Astrocyte of the cerebellum (primary cell): ENCODE data around the gene SVEP1.
"Not testable (repeated sequence)": the region's sequence is repeated elsewhere in the genome, so short reads cannot be mapped to it uniquely, and the experiment has no call there.

Experiments used
- DNase-seq: peaks from one replicate; pipeline ENCODE4 v3.0.0-alpha.2; 2011; ENCODE audit warnings: low read depth
- H3K4me3 ChIP-seq: 2 replicates; pipeline ENCODE4 v1.5.1; 2011; ENCODE audit warnings: mild to moderate bottlenecking, low read depth, low read length, moderate library complexity
- in situ Hi-C: cut with HindIII; loops from 2 replicates; pipeline ENCODE4 v1.10.0; 2017; ENCODE audit warnings: low sequenced_read_pairs
- TF ChIP-seq, protein P1 (sequence below): IDR thresholded peaks from 2 replicates; pipeline ENCODE4 v1.5.1; 2012; ENCODE audit warnings: low read length, low read depth, moderate library complexity, mild to moderate bottlenecking; ENCODE audit errors: missing control alignments

Gene SVEP1

DNA sequence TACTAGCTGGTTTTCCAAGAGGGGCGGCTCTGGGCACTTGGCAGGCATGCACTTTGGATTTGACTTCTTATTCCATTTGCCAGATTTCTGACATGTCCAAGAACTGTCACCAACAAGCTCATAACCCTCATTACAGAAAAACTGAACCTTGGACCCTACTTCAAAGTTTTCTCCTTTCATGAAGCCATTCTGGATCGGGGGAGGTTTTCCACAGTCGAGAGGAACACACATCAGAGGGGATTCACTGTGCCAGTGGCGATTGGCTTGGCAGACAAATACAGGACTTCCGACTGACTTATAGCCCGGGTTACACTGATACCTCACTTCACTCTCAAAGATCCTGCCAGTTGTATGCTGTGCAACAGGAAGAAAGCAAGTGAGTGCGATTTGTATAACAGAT is 170.9 kb downstream of the SVEP1 start:
- TF ChIP-seq, protein P1, sequence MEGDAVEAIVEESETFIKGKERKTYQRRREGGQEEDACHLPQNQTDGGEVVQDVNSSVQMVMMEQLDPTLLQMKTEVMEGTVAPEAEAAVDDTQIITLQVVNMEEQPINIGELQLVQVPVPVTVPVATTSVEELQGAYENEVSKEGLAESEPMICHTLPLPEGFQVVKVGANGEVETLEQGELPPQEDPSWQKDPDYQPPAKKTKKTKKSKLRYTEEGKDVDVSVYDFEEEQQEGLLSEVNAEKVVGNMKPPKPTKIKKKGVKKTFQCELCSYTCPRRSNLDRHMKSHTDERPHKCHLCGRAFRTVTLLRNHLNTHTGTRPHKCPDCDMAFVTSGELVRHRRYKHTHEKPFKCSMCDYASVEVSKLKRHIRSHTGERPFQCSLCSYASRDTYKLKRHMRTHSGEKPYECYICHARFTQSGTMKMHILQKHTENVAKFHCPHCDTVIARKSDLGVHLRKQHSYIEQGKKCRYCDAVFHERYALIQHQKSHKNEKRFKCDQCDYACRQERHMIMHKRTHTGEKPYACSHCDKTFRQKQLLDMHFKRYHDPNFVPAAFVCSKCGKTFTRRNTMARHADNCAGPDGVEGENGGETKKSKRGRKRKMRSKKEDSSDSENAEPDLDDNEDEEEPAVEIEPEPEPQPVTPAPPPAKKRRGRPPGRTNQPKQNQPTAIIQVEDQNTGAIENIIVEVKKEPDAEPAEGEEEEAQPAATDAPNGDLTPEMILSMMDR: no peak
- DNase-seq: no peak
- in situ Hi-C loops: no loop called here
- H3K4me3 ChIP-seq: no peak overlapping the region

DNA sequence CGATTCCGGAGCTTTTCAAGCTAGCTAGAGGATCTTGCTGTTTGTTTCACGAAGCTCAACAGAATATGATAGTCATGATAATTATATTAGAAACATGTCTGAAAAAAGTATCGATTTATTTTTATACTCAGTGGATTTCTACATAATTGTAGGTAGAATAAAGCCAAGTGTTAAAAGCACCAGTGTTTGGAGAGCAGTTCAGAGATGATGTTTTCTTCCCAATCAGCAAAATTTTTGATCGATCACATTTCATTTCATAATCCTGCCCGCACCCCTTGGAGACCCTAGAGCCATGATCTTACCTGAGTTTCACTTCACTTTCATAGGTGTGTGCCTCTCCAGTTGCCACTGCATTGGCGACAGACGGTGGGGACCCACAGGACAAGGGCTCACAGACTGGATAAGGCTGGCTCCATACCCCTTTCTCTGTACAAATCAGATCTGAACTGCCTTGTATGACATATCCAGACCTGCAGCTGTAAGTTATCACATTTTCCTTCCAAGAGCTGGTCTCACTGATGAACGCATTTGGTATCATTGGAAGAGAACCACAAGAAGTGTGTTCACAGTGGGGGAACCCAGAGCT is 173.6 kb downstream of the SVEP1 start:
- DNase-seq: no peak
- in situ Hi-C loops: no loop called here
- no peak overlapping the region for H3K4me3 ChIP-seq
- TF ChIP-seq, protein P1: no peak

DNA sequence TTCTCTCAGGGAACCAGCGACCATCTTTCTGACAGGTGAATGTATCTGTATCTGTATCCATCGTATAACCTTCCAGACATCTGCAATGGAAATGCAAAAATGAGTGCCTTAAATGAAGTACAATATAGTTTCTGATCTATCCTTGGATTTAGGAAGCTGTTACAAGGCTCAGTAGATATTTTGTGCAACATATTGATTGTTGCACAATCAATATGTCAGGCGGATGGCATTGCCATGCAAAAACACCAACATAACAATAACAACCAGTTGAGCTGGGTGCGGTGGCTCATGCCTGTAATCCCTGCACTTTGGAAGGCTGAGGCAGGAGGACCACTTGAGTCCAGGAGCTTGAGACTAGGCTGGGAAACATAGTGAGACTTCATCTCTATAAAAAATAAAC is 175.1 kb downstream of the SVEP1 start:
- H3K4me3 ChIP-seq: no peak overlapping the region
- in situ Hi-C loops: no loop called here
- TF ChIP-seq, protein P1: no peak
- no peak for DNase-seq

DNA sequence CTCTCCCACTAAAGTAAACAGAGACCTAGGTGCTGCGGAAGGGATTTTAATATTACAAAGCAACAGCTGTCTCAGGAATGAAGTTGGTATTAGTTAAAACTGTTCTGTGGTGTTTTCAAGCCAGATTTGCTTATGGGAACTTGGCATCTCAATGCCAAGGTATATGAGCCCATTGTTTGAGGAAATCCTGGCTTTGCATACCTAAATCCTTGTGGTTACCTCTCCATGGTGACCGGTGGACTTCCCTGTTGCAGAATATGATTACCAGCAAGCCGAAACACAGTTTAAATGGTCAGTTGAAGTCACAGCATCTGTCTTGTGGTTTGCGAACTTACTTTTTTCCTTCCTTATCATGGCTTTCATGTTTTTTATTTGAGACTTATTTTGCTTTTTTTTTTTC is 179.6 kb downstream of the SVEP1 start:
- no peak overlapping the region for H3K4me3 ChIP-seq
- in situ Hi-C loops: no loop called here
- DNase-seq: peak; percentile 4
- TF ChIP-seq, protein P1: no peak

DNA sequence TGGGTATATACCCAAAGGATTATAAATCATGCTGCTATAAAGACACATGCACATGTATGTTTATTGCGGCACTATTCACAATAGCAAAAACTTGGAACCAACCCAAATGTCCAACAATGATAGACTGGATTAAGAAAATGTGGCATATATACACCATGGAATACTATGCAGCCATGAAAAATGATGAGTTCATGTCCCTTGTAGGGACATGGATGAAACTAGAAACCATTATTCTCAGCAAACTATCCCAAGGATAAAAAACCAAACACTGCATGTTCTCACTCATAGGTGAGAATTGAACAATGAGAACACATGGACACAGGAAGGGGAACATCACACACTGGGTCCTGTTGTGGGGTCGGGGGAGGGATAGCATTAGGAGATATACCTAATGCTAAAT is 180.5 kb downstream of the SVEP1 start:
- DNase-seq, in situ Hi-C loops, H3K4me3 ChIP-seq: not testable (repeated sequence)

DNA sequence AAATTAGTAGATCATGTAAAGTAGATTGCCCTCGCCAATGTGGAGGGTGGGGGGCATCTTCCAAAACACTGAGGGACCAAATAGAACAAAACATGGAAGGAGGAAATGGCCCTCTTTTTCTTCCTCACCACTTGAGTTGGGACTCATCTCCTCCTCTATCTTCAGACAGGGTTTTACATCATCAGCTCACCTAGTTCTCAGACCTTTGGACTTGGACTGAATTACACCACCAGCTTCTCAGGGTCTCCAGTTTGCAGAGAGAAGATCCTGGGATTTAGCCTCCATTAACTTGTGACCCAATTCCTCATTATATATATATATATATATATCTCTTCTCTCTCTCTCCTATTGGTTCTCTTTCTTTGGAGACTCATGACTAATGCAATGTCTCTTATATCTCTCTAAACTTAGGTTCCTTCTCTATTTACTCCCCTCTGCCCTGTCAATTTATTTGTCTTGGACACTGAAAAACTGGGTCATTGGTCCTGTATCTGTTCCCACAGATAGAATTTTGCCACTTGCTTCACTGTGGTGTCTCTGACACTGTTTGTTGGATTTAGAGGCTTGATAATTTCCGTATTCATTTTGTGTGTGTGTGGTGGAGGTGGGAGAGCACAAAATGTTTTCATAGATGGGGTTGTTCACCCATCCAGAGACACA is 187.6 kb downstream of the SVEP1 start:
- TF ChIP-seq, protein P1: no peak
- no peak for DNase-seq
- no peak overlapping the region for H3K4me3 ChIP-seq
- in situ Hi-C loops: no loop called here

DNA sequence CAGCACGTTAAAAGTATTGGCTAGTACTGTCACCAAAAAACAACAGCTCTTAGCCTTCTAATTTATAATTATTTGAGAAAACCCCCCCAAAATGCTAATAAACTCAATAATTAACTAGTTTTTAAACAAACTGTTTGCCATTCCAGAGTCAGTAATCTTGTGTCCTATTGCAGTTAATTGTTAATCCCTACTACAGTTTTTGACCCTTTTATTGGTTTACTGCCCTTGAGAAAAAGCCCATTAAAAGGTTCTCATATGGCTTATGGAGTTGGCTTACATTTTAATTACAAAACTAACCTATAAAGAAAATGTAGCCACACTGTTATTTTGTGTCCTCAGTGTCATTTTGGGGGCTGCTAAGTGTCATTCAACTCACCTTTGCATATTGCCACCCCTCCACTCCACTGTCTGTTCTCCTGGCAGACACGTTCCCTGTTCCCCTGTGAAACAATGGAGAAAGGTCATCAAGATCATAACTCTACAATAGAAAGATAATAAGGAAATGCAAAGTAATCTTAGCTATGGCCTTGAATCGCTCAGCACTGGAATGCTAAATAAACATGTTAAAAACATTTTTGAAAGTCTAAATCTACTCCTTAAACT is 190.3 kb downstream of the SVEP1 start:
- TF ChIP-seq, protein P1: no peak
- H3K4me3 ChIP-seq: no peak overlapping the region
- in situ Hi-C loops: no loop called here
- DNase-seq: no peak
